Ovary (tissue), 9 donors: Measurements from ENCODE around the gene SCN2B. TPM values are rescaled to one million over a fixed set of nuclear protein-coding genes. Genes with fewer than 3 reads are reported as not detected.

Experiments used
- DNase-seq, 5 donors: peaks; one replicate each; pipeline ENCODE4 v3.0.0-alpha.2; 2019 to 2020
- H3K27ac ChIP-seq, 2 donors: fragments of 200-600 bp; one replicate each; pipeline versions ENCODE4 v1.5.1 to v1.8.0; 2019 to 2022
- H3K27me3 ChIP-seq: fragments of 200-600 bp; one replicate; pipeline ENCODE4 v1.8.0; 2022
- H3K36me3 ChIP-seq: fragments of 200-600 bp; sonication (generic); one replicate; pipeline ENCODE4 v1.5.1; 2019
- H3K4me1 ChIP-seq: one replicate; pipeline ENCODE4 v1.8.1; 2013; ENCODE audit warnings: mild to moderate bottlenecking, moderate library complexity; ENCODE audit not compliant: insufficient read depth
- H3K4me3 ChIP-seq: fragments of 200-600 bp; sonication (generic); one replicate; pipeline ENCODE4 v1.5.1; 2017
- H3K9me3 ChIP-seq, 2 donors: fragments of 200-600 bp in 1 of 2; sonication (generic) in 1 of 2; one replicate each; pipeline versions ENCODE4 v1.5.1 to v1.8.1; 2013 to 2019; ENCODE audit warnings: mild to moderate bottlenecking in 1 of 2, moderate library complexity in 1 of 2
- CTCF ChIP-seq, 3 donors: fragments of 450-650 bp in 2 of 3; fragments of 200-600 bp in 1 of 3; IDR thresholded peaks; one replicate each; pipeline versions ENCODE4 v1.5.1 to v1.8.0; 2016 to 2022; ENCODE audit warnings: antibody characterized with exemption in 3 of 3, mild to moderate bottlenecking in 1 of 3
- EP300 ChIP-seq: sonication (generic); formaldehyde crosslinking; IDR thresholded peaks from one replicate; pipeline ENCODE4 v1.6.1; 2017; ENCODE audit warnings: antibody characterized with exemption
- POLR2A ChIP-seq: fragments of 450-650 bp; IDR thresholded peaks from one replicate; pipeline ENCODE4 v1.6.1; 2017; ENCODE audit warnings: antibody characterized with exemption, mild to moderate bottlenecking, moderate library complexity
- whole genome bisulfite sequencing, 3 donors: extraction: QIAGEN DNeasy Blood & Tissue Kit in 1 of 3; methylation state at CpG; one replicate each; pipeline versions ENCODE4 v1.1.5 to v1.1.7; 2013 to 2017; 5-methylcytosine and 5-hydroxymethylcytosine counted together
- intact Hi-C, 4 donors: fragments of 100-400 bp; cut with DNase I; formaldehyde crosslinking; loops; one replicate each; pipeline versions ENCODE4 v1.11.0 to v1.15.1; 2022 to 2023
- polyA plus RNA-seq, 2 donors: library from polyadenylated mRNA; stranded (reverse); fragments of 200-250 nt in 1 of 2; fragments of 350-450 nt in 1 of 2; fragmentation: Illumina TruSeq in 1 of 2; extraction: RNeasy Lipid Tissue Mini Kit (QIAGEN cat#74804) in 1 of 2; gene quantifications; one replicate each; pipeline ENCODE4 v1.2.3, GENCODE V29; 2013 to 2014
- total RNA-seq, 7 donors: library from RNA; depleted of rRNA in 2 of 7; stranded (reverse); fragments of >200 nt in 2 of 7; fragmentation: NEBNext Ultra II Directional in 3 of 7; extraction: Animal tissue kit (Norgen Biotek cat#: 25700) in 3 of 7; gene quantifications; one replicate each; pipeline versions ENCODE4 v1.1.0 to v1.2.4, GENCODE V29; 2016 to 2023
- donor health status: DM: no; HTN: no; CAD: no; lungs with moderate emphysema.
- donor health status: DM: no; HTN: no; CAD: no.
- donor health status: Bipolar disorder and iron deficiency.
- donor health status: DM: yes; HTN: yes; CAD: no.
- donor health status: DM: no; HTN: no; CAD: no.
- donor health status: DM: yes; HTN: yes; CAD: no.

Gene SCN2B
- total and polyA plus RNA-seq, 9 donors, result 0.11 to 2.1 (median 0.38) TPM

GRCh38 chr11:118145285-118146227, 30.9 kb downstream of the SCN2B start:
- intact Hi-C loops, result loop anchor here in 1 of 4 donors (10.0 kb wide), 1 partner anchor 339 kb away; no protein-coding TSS in a partner anchor
- Histone ChIP-seq H3K4me3 (peak overlapping the region; percentile 50), H3K4me1 (peaks cover 4% of the 10 kb centered on the region), H3K27ac (no peak overlapping the region), H3K36me3 (no peaks in the 10 kb centered on the region), H3K27me3 (no peaks in the 10 kb centered on the region), H3K9me3 (no peaks in the 10 kb centered on the region)
- DNase-seq, result peak; percentile 58 to 84 (median 78)
- 1 to 2% (median 1%) methylated on average over 26 to 76 of the region's 78 CpGs for WGBS, 3 donors
- TF ChIP-seq CTCF (IDR thresholded peaks at IDR 0.05), result peak; percentile 77 to 90 (median 84)
- no peak for TF ChIP-seq EP300
- TF ChIP-seq POLR2A, result no peak

- intact Hi-C loops, result loop anchor here in 1 of 4 donors (10.0 kb wide), 1 partner anchor 340 kb away; no protein-coding TSS in a partner anchor
- H3K9me3 ChIP-seq, result no peaks in the 10 kb centered on the region
- no peaks in the 10 kb centered on the region for H3K36me3 ChIP-seq
- DNase-seq, result no peak
- H3K4me1 ChIP-seq, result peaks cover 4% of the 10 kb centered on the region
- 26 to 39% (median 29%) methylated on average over 20 of the region's 20 CpGs for WGBS, 3 donors
- no peaks in the 10 kb centered on the region for H3K27me3 ChIP-seq
- TF ChIP-seq POLR2A (no peak), CTCF (IDR thresholded peaks at IDR 0.05) (no peak), EP300 (no peak)
- no peak overlapping the region for H3K27ac ChIP-seq
- H3K4me3 ChIP-seq, result no peak overlapping the region
Measured at GRCh38 chr11:118144301-118145268, 31.9 kb downstream of the SCN2B start.

GRCh38 chr11:118143661-118144185, 32.7 kb downstream of the SCN2B start:
- no peaks in the 10 kb centered on the region for H3K27me3 ChIP-seq
- no peak for DNase-seq
- intact Hi-C loops, result loop anchor here in 1 of 4 donors (10.0 kb wide), 1 partner anchor 341 kb away; no protein-coding TSS in a partner anchor

More at GRCh38 chr11:118143661-118144185, 32.7 kb downstream of the SCN2B start:
- TF ChIP-seq CTCF (IDR thresholded peaks at IDR 0.05) (no peak), EP300 (no peak), POLR2A (no peak)
- Histone ChIP-seq H3K4me1 (peaks cover 4% of the 10 kb centered on the region), H3K4me3 (no peak overlapping the region), H3K27ac (no peak overlapping the region), H3K36me3 (no peaks in the 10 kb centered on the region), H3K9me3 (no peaks in the 10 kb centered on the region)
- 60 to 71% (median 65%) methylated on average over 12 of the region's 12 CpGs for WGBS, 3 donors
